Mesothelial cell of epicardium (in vitro differentiated cells): ENCODE results near the gene TMEM238L. TPM values are rescaled to one million over a fixed set of nuclear protein-coding genes. Genes with fewer than 3 reads are reported as not detected.

Experiments used
- DNase-seq, 2 experiments: peaks; one replicate each; pipeline ENCODE4 v3.0.0; 2021; ENCODE audit warnings: low spot score in 2 of 2; ENCODE audit not compliant: unreplicated experiment in 2 of 2
- H3K27ac Mint-ChIP-seq: 2 replicates; pipeline ENCODE4 v1.8.0; 2021; ENCODE audit warnings: mixed read lengths
- H3K27me3 Mint-ChIP-seq: 2 replicates; pipeline ENCODE4 v1.8.0; 2021; ENCODE audit warnings: low read depth, mixed read lengths
- H3K36me3 Mint-ChIP-seq: 2 replicates; pipeline ENCODE4 v1.8.0; 2021; ENCODE audit warnings: mixed read lengths
- H3K4me1 Mint-ChIP-seq: 2 replicates; pipeline ENCODE4 v1.8.0; 2021; ENCODE audit warnings: mixed read lengths
- H3K4me3 Mint-ChIP-seq: 2 replicates; pipeline ENCODE4 v1.8.0; 2021; ENCODE audit warnings: mild to moderate bottlenecking, moderate library complexity, mixed read lengths
- H3K9me3 Mint-ChIP-seq: 2 replicates; pipeline ENCODE4 v1.8.0; 2021; ENCODE audit warnings: mixed read lengths
- total RNA-seq: library from RNA; stranded (reverse); gene quantifications from 3 replicates; pipeline ENCODE4 v1.2.1, GENCODE V29; 2021
- TF ChIP-seq, protein P1 (sequence below): fragments of 200-600 bp; sonication (generic); IDR thresholded peaks from one replicate; pipeline ENCODE4 v1.5.0; 2021; ENCODE audit warnings: antibody characterized with exemption; ENCODE audit not compliant: unreplicated experiment

The TMEM238L gene
- total RNA-seq, 1 donor from 2014 or later, result not detected

DNA sequence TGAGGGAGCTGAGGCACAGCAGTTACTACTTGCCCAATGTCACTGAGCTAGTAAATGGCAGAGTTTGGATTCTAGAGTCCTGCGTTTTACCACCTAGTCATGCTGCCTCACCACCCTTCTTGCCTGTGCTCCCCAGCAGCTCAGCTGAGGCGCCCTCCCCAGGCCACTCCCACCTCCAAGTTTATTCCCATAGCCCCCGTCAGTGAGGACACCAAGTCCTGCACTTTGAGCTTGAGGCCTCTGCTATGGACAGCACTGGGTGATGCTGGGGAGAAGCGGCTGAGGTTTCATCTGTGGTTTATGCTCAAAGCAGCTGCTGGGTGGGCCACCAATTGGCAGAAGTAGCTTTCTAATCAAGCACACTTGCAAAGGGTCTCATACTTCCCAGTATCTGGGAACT lies 36.7 kb downstream of the TMEM238L start:
- TF ChIP-seq, protein P1, sequence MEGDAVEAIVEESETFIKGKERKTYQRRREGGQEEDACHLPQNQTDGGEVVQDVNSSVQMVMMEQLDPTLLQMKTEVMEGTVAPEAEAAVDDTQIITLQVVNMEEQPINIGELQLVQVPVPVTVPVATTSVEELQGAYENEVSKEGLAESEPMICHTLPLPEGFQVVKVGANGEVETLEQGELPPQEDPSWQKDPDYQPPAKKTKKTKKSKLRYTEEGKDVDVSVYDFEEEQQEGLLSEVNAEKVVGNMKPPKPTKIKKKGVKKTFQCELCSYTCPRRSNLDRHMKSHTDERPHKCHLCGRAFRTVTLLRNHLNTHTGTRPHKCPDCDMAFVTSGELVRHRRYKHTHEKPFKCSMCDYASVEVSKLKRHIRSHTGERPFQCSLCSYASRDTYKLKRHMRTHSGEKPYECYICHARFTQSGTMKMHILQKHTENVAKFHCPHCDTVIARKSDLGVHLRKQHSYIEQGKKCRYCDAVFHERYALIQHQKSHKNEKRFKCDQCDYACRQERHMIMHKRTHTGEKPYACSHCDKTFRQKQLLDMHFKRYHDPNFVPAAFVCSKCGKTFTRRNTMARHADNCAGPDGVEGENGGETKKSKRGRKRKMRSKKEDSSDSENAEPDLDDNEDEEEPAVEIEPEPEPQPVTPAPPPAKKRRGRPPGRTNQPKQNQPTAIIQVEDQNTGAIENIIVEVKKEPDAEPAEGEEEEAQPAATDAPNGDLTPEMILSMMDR, result no peak
- H3K4me3 Mint-ChIP-seq, result no peak overlapping the region
- no peak for DNase-seq
- H3K4me1 Mint-ChIP-seq, result no peaks in the 10 kb centered on the region
- no peaks in the 10 kb centered on the region for H3K27me3 Mint-ChIP-seq
- H3K36me3 Mint-ChIP-seq, result no peaks in the 10 kb centered on the region
- H3K9me3 Mint-ChIP-seq, result peaks cover 9% of the 10 kb centered on the region
- no peak overlapping the region for H3K27ac Mint-ChIP-seq

DNA sequence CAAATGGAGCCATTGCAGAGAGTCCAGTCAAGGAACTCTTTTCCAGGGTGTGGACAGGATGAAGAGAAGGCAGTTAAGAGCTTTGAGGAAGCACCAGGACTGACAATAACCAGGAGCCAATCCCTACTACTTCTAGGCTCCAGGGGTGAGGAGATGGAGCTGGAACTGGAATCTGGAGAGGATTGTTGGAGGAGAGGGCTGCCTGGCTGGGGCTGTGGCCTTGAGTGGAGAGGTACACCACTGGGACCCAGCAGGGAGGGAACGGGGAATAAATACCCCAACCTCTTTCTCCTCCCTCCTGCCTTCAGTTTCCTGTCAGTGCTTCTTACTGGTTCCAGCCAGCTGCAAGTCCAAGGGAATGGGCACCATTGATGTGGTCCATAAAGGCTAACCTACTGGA lies 41.9 kb downstream of the TMEM238L start:
- TF ChIP-seq, protein P1, result no peak
- no peaks in the 10 kb centered on the region for H3K4me1 Mint-ChIP-seq
- no peak overlapping the region for H3K27ac Mint-ChIP-seq
- peaks cover 8% of the 10 kb centered on the region for H3K9me3 Mint-ChIP-seq
- H3K36me3 Mint-ChIP-seq, result no peaks in the 10 kb centered on the region
- H3K27me3 Mint-ChIP-seq, result peaks cover 4% of the 10 kb centered on the region
- H3K4me3 Mint-ChIP-seq, result no peak overlapping the region
- DNase-seq, result no peak

DNA sequence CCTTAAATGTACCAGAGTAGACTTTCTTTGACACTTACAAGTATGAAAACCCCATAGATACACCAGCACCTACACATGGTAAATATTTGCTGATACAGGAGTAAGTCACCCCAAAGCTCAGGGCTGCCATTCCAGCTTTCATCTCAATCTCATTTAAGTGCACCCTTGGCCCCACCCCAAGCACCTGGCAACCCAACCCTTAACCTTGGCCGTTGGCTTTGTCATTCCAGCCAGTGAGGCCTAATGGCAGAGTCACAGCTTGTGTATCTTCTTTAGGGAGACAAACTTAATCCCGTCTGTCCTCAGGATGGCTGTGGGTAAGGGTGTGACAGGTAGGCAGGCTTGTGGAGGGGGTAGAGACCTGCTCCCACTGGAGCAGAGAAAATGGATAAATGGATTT lies 42.6 kb downstream of the TMEM238L start:
- Mint-ChIP-seq H3K4me3 (no peak overlapping the region), H3K4me1 (no peaks in the 10 kb centered on the region), H3K9me3 (peaks cover 3% of the 10 kb centered on the region), H3K27me3 (peaks cover 11% of the 10 kb centered on the region), H3K27ac (no peak overlapping the region), H3K36me3 (no peaks in the 10 kb centered on the region)
- TF ChIP-seq, protein P1, result no peak
- DNase-seq, result no peak

DNA sequence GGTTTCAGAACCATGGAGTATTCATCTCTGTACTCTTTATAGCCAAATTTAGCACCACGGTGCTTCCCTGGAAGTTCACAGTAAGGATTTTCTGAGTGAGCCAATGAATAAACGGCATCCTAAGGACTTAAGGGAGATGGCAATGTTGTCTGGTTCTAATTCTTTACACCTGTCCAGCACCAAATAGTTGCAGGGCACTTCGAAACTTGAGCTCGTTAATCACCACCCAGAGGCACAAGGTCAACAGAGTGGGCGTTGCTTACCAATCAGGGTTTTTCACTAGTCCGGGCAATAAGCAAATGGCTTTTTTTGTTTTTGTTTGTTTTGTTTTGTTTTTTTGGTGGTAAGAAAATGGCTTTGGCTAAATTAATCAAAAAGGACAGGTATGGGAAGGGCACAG lies 45.8 kb downstream of the TMEM238L start:
- H3K27me3 Mint-ChIP-seq, result peaks cover 33% of the 10 kb centered on the region
- H3K9me3 Mint-ChIP-seq, result no peaks in the 10 kb centered on the region

DNA sequence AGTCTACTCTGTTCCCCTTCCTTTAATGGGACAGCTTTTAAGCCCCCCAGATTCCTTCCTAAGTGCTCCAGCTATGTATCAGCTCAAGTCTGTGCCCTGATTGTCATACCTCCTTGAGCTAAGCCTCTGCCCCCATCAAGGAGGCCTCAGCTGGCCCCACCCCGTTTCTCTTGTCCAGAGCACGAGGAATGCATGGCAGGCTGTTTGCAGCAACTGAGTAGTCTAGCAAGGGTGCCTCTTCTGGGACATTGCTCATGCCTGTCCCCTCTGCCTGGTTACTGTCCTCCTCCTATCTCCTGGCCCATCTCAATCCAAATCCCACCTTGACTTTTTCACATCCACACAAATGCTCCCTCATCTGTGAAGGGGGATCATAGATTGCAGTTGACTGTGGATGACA lies 46.3 kb downstream of the TMEM238L start:
- Mint-ChIP-seq H3K36me3 (no peaks in the 10 kb centered on the region), H3K4me3 (no peak overlapping the region), H3K4me1 (peaks cover 5% of the 10 kb centered on the region), H3K27me3 (peaks cover 36% of the 10 kb centered on the region), H3K9me3 (no peaks in the 10 kb centered on the region), H3K27ac (no peak overlapping the region)
- TF ChIP-seq, protein P1, result no peak
- DNase-seq, result no peak

More for the DNA sequence above, 45.8 kb downstream of the TMEM238L start:
- Mint-ChIP-seq H3K4me3 (no peak overlapping the region), H3K27ac (no peak overlapping the region), H3K4me1 (peaks cover 5% of the 10 kb centered on the region), H3K36me3 (no peaks in the 10 kb centered on the region)
- TF ChIP-seq, protein P1, result no peak
- no peak for DNase-seq

DNA sequence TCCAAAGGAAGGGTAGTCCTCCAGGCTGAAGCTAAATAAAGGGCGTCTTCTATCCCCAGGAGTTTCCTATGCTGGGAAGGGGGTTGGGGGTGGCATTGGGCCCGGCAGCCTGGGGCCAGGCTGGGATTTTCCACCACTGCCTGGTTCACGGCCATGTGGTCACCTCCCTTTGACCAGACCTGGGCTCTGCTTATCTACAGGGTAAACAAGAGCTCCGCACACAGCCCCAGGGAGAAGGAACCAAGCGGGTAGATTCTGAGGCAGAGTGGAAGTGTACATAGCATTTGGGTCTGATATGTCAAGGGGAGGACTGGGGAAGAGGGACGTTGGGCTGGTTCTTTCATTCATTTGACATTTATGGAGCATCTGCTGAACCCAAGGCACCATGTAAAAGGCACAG lies 46.8 kb downstream of the TMEM238L start:
- no peak overlapping the region for H3K4me3 Mint-ChIP-seq
- H3K4me1 Mint-ChIP-seq, result peaks cover 5% of the 10 kb centered on the region
- TF ChIP-seq, protein P1, result no peak
- no peak for DNase-seq
- no peaks in the 10 kb centered on the region for H3K9me3 Mint-ChIP-seq
- H3K27me3 Mint-ChIP-seq, result peaks cover 40% of the 10 kb centered on the region
- H3K27ac Mint-ChIP-seq, result no peak overlapping the region
- H3K36me3 Mint-ChIP-seq, result no peaks in the 10 kb centered on the region
